Measurements from ENCODE around the gene CELF2. TPM values are rescaled to one million over a fixed set of nuclear protein-coding genes. Genes with fewer than 3 reads are reported as not detected.

CELF2 gene
- total and polyA plus RNA-seq, 9 of the 15 experiments (the other 6 are each of a cell fraction or from before 2014, with no cell fraction given) = 4.0 to 20.3 (median 11.1) TPM

DNA sequence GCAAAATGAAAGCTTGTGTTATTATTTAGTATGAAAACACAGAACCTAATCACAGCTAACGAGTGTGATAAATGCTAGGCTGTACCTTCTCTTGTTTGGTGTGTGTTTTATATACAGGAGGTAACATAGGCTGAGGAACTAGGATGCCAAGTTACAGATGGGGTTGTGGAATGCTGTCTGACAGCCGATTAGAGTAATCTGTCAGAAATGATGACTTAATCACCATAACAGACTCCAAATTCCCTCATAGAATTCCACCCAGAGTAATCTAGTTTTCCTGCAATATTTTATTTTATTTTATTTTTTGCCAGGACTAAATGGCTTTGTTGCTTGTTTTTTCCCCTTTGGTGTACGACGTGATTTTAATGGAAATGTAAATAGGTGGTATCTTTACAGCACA, 221.2 kb downstream of the CELF2 start:
- in situ Hi-C loops (cut with MboI) (no loop called here), intact Hi-C loops (cut with micrococcal nuclease) (no loop called here)
- TF ChIP-seq BHLHE40 (IDR thresholded peaks at IDR 0.05; ENCODE audit: low read length) (no peak), KHSRP (IDR thresholded peaks at IDR 0.05) (no peak), ZNF23 (CRISPR knock-in tag; IDR thresholded peaks at IDR 0.05) (no peak)
- TF ChIP-seq, protein P1, sequence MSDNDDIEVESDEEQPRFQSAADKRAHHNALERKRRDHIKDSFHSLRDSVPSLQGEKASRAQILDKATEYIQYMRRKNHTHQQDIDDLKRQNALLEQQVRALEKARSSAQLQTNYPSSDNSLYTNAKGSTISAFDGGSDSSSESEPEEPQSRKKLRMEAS (CRISPR knock-in tag; IDR thresholded peaks at IDR 0.05) = no peak
- ChIA-PET CTCF (ENCODE audit: low intra/inter-chr PET ratio) (no interaction called here), POLR2A (interaction anchor here (0.6 to 1.0 kb wide), 2 partner anchors 12 to 46 kb away, joined by 3 to 5 read pairs; no protein-coding TSS in a partner anchor)
- DNase-seq (ENCODE audit: extremely low read depth in 1 of 4, low spot score in 3 of 4) = no peak
- no peaks in the 10 kb centered on the region; a peak in 1 of 5 replicates for H3K27me3 ChIP-seq (ENCODE audit: control insufficient read depth in 2 of 2, insufficient read depth in 2 of 2, low read length in 2 of 2)
- no peak overlapping the region for H3K4me2 ChIP-seq (ENCODE audit: insufficient read depth, low read length)
- FAIRE-seq = no peak
- no peak for ATAC-seq
- no peak overlapping the region for H3K9ac ChIP-seq (ENCODE audit: insufficient read depth in 1 of 2, low read depth in 2 of 2, low read length in 2 of 2)
- H2AFZ ChIP-seq (ENCODE audit: low read depth, low read length) = no peak overlapping the region
- WGBS (ENCODE audit: insufficient coverage, low coverage, missing lambda C conversion rate) = 31% methylated on average over 4 of the region's 4 CpGs
- no peaks in the 10 kb centered on the region for H3K9me1 ChIP-seq (ENCODE audit: control insufficient read depth, insufficient read depth, low read length)
- no TSS peak for BruUV-seq (replicated peaks)
- no peak overlapping the region for H3K4me3 ChIP-seq
- H3K4me1 ChIP-seq (replicated peaks in 1 of 2; ENCODE audit: control insufficient read depth in 2 of 2, insufficient read depth in 2 of 2, low read length in 2 of 2) = peaks cover 0 to 3% of the 10 kb centered on the region in 2 experiments; a peak in 1 of 5 replicates
- H3K36me3 ChIP-seq (ENCODE audit: control insufficient read depth, insufficient read depth, low read length) = no peaks in the 10 kb centered on the region
- H4K20me1 ChIP-seq (replicated peaks; ENCODE audit: control insufficient read depth, insufficient read depth, low read length) = no peaks in the 10 kb centered on the region
- H3K79me2 ChIP-seq (ENCODE audit: control insufficient read depth, insufficient read depth, low read length) = no peaks in the 10 kb centered on the region
- no peaks in the 10 kb centered on the region for H3K9me3 ChIP-seq (replicated peaks; ENCODE audit: control insufficient read depth, insufficient read depth, low read depth, low read length)
- H3K27ac ChIP-seq (ENCODE audit: extremely low read depth, low read depth, low read length) = no peak overlapping the region

DNA sequence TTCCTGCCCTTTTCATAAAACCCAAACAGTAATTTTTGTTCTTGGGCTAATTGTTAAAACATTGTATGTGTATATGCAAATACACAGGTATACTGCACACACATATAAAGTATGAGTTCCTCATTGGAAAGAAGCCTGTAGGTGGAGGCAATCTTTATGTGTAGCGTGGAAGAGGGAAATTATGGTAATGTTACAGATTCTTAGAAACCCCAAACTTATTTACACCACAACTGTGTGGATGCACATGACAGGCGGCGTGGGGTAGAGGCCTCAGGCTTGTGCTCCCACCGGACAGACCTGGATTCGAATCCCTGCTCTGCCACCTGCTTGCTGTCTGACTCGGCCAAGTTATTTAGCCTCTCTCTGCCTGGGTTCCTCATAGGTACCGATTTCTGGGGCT, 223.0 kb downstream of the CELF2 start:
- no peaks in the 10 kb centered on the region for H3K9me3 ChIP-seq (replicated peaks; ENCODE audit: control insufficient read depth, insufficient read depth, low read depth, low read length)
- no peaks in the 10 kb centered on the region for H3K36me3 ChIP-seq (ENCODE audit: control insufficient read depth, insufficient read depth, low read length)
- 44% methylated on average over 7 of the region's 7 CpGs for WGBS (ENCODE audit: insufficient coverage, low coverage, missing lambda C conversion rate)
- H3K9me1 ChIP-seq (ENCODE audit: control insufficient read depth, insufficient read depth, low read length) = no peaks in the 10 kb centered on the region
- H3K4me1 ChIP-seq (replicated peaks in 1 of 2; ENCODE audit: control insufficient read depth in 2 of 2, insufficient read depth in 2 of 2, low read length in 2 of 2) = peaks cover 0 to 3% of the 10 kb centered on the region in 2 experiments; a peak in 2 of 5 replicates
- in situ Hi-C loops (cut with MboI) (no loop called here), intact Hi-C loops (cut with micrococcal nuclease) (no loop called here)
- no peak overlapping the region for H2AFZ ChIP-seq (ENCODE audit: low read depth, low read length)
- H3K79me2 ChIP-seq (ENCODE audit: control insufficient read depth, insufficient read depth, low read length) = no peaks in the 10 kb centered on the region
- 0 out of 4 replicates have a peak overlapping the region, but pooled peaks of 1 of the 2 experiments have one; percentile 53 for H3K9ac ChIP-seq (ENCODE audit: insufficient read depth in 1 of 2, low read depth in 2 of 2, low read length in 2 of 2)
- H3K4me3 ChIP-seq = no peak overlapping the region
- no peak for ATAC-seq
- CTCF ChIA-PET (ENCODE audit: low intra/inter-chr PET ratio) = no interaction called here
- TF ChIP-seq RBM14 (IDR thresholded peaks at IDR 0.05; ENCODE audit: borderline replicate concordance, insufficient read depth, low read depth, low read length) (no peak), ILK (tag; IDR thresholded peaks at IDR 0.05; ENCODE audit: borderline replicate concordance, low read depth) (no peak), PPARD (CRISPR knock-in tag; IDR thresholded peaks at IDR 0.05) (no peak), BRD9 (IDR thresholded peaks at IDR 0.05; ENCODE audit: low read depth, partially characterized antibody) (no peak), RBM34 (IDR thresholded peaks at IDR 0.05; ENCODE audit: borderline replicate concordance, insufficient read depth, low read length) (no peak), KDM4B (IDR thresholded peaks at IDR 0.05; ENCODE audit: borderline replicate concordance in 2 of 2, low read depth in 1 of 2) (no peak), NCOA6 (IDR thresholded peaks at IDR 0.05) (no peak)
- H3K27ac ChIP-seq (ENCODE audit: extremely low read depth, low read depth, low read length) = no peak overlapping the region
- POLR2A ChIA-PET = no interaction called here
- FAIRE-seq = no peak
- BruUV-seq (replicated peaks) = no TSS peak
- no peak for DNase-seq (ENCODE audit: extremely low read depth in 1 of 4, low spot score in 3 of 4)
- H3K4me2 ChIP-seq (ENCODE audit: insufficient read depth, low read length) = no peak overlapping the region
- no peaks in the 10 kb centered on the region for H3K27me3 ChIP-seq (ENCODE audit: control insufficient read depth in 2 of 2, insufficient read depth in 2 of 2, low read length in 2 of 2)
- H4K20me1 ChIP-seq (replicated peaks; ENCODE audit: control insufficient read depth, insufficient read depth, low read length) = no peaks in the 10 kb centered on the region

Measured in K562 (cell line).